Measurements from ENCODE around the gene GPHA2.
A peak's percentile ranks its signal among the peaks of the same experiment; 100 is the strongest.
"Not testable (repeated sequence)": the region's sequence is repeated elsewhere in the genome, so short reads cannot be mapped to it uniquely, and the experiment has no call there.

The GPHA2 gene

GRCh38 chr11:64935359-64936081 is at the start of gene GPHA2:
Gene GPHA2, minus strand, starts transcription at chr11:64935893. Its CDS starts 433 bp downstream, at chr11:64935460.
- no peak for DNase-seq

- DNase-seq: not testable (repeated sequence)
Observed at GRCh38 chr11:64983339-64983738, 47.6 kb upstream of the GPHA2 start.

GRCh38 chr11:64976651-64977050 is 41.0 kb upstream of the GPHA2 start:
- DNase-seq: no peak

GRCh38 chr11:64974124-64974523 is 38.4 kb upstream of the GPHA2 start:
- DNase-seq: no peak

- peak; percentile 88 to 93 for DNase-seq
Observed at GRCh38 chr11:64971421-64972233, 35.9 kb upstream of the GPHA2 start, which contains the start of gene MAJIN. Gene MAJIN, minus strand, starts transcription at chr11:64972108. Its CDS starts 12,703 bp downstream, at chr11:64959405.

- DNase-seq: peak; percentile 1 to 30
Observed at GRCh38 chr11:64970731-64971151, 35.0 kb upstream of the GPHA2 start.

GRCh38 chr11:64969209-64969608 is 33.5 kb upstream of the GPHA2 start:
- no peak for DNase-seq

- no peak for DNase-seq
Observed at GRCh38 chr11:64967375-64967774, 31.7 kb upstream of the GPHA2 start.

- DNase-seq: no peak
Observed at GRCh38 chr11:64963072-64963631, 27.5 kb upstream of the GPHA2 start.

- DNase-seq: no peak
Observed at GRCh38 chr11:64960719-64961118, 25.0 kb upstream of the GPHA2 start.

- no peak for DNase-seq
Observed at GRCh38 chr11:64959498-64959897, 23.8 kb upstream of the GPHA2 start.

- no peak for DNase-seq
Observed at GRCh38 chr11:64954201-64954600, 18.5 kb upstream of the GPHA2 start.

- no peak for DNase-seq
Observed at GRCh38 chr11:64951529-64951928, 15.8 kb upstream of the GPHA2 start.

GRCh38 chr11:64947208-64947814 is 11.6 kb upstream of the GPHA2 start:
- no peak for DNase-seq

GRCh38 chr11:64936539-64936938 is 846 bp upstream of the GPHA2 start:
- no peak for DNase-seq

- DNase-seq: no peak
Observed at GRCh38 chr11:64934682-64935358, 873 bp downstream of the GPHA2 start.

- no peak for DNase-seq
Observed at GRCh38 chr11:64933935-64934681, 1.6 kb downstream of the GPHA2 start.

GRCh38 chr11:64933213-64933934 is 2.3 kb downstream of the GPHA2 start:
- no peak for DNase-seq

GRCh38 chr11:64932324-64932723 is 3.4 kb downstream of the GPHA2 start:
- no peak for DNase-seq

GRCh38 chr11:64931290-64931689 is 4.4 kb downstream of the GPHA2 start:
- no peak for DNase-seq

GRCh38 chr11:64930340-64930739 is 5.4 kb downstream of the GPHA2 start:
- DNase-seq: no peak

Measured in stimulated activated CD4-positive, alpha-beta T cell treated with anti-CD3 and anti-CD28 coated beads, Interleukin-4, amount 100 ng/mL, for 4 hours (primary cell).